Right hindlimb (tissue), 1 donor: Measurements from ENCODE around the gene F11R.
"Not testable (repeated sequence)": the region's sequence is repeated elsewhere in the genome, so short reads cannot be mapped to it uniquely, and the experiment has no call there.

Experiments used
- DNase-seq: peaks from one replicate; pipeline ENCODE4 v3.0.0-alpha.2; 2018

F11R gene

DNA sequence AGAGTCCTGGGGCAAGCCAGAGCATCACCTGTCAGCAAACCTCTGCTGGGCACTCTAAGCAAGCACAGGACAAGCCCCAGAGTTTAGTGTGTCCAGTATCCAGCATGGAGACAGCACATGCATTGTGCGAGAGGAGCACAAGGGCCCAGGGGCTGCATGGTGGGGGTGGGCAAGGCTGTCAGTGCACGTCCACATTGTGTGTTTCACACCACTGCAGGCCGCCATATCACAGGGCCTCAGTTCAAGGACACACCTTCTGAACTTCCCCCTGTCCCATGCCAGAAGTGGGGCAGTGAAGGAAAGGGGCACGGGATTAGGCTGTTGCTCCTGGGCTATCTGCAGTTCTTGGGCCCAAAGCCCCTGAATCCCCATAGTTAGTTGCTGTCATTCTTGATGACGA lies 18.6 kb upstream of the F11R start:
- DNase-seq, result no peak

DNA sequence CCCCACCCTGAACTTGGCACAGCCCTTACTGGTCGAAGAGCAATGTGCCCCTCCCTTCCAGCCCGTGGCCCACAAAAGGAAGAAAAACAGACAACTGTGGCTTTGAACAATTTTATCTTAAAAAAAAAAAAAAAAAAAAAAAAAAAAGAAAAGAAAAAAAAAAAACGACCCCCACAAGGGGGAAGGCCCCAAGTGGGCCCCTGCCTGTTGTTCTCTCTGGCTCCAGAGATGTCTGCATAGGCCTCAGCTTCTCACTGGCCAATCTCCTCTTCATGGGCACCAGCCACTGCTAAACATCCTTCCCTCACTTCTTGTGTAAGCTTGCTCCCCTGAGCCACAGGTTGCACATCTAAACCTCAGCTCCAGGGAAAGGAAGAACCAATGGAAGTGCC lies 18.2 kb upstream of the F11R start:
- DNase-seq, result no peak

DNA sequence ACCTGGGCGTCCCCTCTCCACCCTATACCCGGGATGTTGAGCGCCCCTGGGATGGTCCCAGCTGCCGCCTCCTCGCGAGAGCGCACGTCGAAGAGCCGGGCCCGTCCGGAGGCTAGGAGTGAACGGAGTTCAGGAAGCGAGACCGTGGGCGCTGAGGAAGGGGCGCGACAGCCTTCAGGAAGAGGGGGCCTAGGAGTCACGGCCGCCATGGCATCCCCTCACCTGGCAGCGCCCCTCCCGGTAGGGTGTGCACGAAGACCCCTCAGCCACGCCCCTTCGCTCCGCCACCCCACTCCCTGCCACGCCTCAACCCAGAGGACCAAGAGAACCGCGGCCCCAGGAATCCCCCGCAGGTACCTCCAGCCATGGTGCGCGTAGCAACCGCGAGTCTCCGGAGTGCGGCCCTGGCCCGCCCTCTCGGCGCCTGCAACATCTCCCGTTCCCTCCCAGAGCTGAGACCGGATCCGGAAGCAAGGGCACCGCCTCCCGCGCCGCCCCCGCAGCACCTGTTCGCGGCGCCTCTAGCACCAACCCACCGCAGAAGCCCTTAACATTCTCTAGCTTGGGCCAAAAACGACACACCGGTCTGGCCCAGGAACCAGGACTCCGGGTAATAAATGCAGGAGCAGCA lies 17.7 kb upstream of the F11R start, which contains the start of gene TSTD1:
TSTD1 (minus strand) TSS at position 442 of the 631 bp plus-strand sequence; CDS start at position 367, 75 bp downstream.
- peak; percentile 74 for DNase-seq

DNA sequence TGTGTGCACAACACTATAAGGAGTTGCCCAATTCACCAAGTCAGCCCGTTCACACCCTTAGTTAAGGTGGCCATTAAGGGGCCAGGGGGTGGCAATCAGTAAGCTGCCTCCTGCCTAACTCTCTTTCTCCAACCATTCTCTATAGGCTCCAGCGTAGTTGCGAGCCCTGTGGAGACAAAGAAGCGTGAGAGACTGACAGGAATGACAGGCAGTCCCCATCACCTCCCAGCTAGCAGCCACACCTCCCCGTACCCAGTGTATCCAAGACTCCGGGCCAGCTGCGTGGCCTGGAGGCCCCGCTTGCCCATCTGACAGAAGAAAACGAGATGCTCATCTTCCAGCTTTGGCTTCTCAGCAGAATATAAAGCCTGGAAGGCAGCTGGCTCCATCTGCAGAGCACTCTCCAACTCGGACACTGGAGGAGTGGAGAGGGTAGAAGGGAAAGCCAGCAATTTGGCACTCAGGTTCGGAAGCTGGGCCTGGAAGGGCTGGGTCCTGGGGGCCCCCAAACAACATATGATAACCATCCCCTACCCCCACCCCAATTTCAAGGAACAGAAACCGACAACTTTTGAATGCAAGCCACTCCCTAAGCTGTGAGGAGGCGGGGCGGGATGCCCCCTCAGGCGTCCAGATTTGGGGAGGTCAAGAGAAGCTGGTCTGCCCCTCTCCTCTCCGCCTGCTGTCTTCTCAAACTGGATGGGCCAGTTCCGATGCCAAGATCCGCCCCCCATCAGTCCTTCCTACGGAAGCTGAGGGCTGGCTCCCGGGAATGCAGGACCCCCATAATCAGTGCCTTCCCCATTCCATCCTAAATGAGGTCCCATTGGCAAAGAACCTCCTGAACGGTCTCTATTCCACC lies 16.9 kb upstream of the F11R start:
- DNase-seq, result no peak

DNA sequence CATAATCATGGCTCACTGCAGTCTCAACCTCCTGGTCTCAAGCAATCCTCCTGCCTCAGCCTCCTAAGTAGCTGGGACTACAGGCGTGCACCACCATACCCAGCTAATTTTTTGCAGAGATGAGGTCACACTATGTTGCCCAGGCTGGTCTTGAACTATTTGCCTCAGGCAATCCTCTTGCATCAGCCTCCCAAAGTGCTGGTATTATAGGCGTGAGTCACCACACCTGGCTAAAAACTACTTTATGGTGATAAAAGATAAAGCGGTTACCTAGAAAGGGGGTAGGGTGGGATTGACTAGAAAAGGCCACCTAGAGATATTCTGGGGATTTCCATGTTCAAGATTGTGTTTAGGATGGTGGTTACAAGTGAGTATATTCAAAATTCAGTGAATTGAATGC lies 12.8 kb upstream of the F11R start:
- DNase-seq, result no peak

DNA sequence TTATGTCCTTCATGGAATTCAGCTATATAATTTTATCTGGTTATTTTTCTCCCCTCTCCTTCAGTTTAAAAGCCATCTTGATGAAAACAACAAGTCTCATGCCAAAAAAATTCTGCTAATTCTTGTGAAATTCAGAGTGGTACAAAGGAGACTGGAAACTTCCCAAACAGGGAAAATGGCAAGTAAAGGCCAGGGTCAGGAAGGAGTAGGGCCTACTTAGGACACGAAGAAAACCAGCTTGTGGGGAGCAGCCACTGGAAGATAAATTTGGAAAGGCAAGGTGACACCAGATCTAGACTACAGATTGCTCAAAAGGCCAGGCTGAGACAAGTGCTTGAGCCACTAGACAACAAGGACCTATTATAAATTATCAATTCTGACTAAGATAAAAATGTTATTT lies 11.5 kb upstream of the F11R start:
- no peak for DNase-seq

DNA sequence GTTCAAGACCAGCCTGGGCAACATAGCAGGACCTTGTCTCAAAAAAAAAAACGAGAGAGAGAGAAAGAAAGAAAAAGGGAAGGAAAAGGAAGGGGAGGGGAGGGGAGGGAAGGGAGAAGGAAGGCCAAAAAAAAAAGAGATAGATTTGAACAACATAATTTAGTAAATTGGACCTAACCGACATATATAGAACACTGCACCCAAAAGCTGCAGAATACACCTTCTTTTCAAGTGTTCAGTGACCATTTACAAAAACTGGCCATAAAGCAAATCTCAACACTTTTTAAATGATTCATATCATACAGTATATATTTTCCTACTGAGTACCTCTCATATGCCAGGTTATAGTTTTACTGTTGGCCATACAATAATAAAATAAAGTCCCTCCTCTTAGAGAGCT lies 10.9 kb upstream of the F11R start:
- no peak for DNase-seq

DNA sequence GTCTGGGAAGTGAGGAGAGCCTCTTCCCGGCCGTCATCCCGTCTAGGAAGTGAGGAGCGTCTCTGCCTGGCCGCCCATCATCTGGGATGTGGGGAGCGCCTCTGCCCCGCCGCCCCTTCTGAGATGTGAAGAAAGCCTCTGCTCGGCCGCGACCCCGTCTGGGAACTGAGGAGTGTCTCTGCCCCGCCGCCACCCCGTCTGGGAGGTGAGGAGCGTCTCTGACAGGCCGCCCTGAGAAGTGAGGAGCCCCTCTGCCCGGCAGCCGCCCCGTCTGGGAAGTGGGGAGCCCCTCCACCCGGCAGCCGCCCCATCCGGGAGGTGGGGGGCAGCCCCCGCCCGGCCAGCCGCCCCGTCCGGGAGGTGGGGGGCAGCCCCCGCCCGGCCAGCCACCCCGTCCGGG lies 8.5 kb upstream of the F11R start:
- not testable (repeated sequence) for DNase-seq

DNA sequence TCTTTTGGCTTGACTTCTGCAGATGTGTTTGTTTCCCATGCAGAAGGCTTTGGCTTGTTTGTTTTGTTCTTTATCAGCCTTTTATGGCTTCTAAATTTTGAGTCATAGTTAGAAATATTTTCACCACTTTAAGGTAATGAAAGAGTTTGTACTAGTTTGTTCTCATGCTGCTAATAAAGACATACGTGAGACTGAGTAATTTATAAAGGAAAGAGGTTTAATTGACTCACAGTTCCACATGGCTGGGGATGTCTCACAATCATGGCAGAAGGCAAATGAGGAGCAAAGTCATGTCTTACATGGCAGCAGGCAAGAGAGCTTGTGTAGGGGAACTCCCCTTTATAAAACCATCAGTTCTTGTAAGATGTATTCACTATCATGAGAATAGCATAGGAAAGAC lies 6.0 kb upstream of the F11R start:
- not testable (repeated sequence) for DNase-seq

DNA sequence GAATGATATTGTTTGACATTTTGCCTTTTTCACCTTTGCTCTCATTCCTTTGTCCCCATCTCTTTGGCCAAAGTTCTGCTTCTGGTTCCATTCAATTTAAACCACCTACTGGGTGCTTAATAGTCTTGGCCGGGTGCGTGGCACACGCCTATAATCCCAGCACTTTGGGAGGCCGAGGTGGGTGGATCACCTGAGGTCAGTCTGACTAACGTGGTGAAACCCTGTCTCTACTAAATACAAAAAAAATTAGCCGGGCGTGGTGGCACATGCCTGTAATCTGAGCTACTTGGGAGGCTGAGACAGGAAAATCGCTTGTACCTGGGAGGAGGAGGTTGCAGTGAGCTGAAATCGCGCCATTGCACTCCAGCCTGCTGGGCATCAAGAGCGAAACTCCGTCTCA lies 1.5 kb upstream of the F11R start:
- DNase-seq, result not testable (repeated sequence)

DNA sequence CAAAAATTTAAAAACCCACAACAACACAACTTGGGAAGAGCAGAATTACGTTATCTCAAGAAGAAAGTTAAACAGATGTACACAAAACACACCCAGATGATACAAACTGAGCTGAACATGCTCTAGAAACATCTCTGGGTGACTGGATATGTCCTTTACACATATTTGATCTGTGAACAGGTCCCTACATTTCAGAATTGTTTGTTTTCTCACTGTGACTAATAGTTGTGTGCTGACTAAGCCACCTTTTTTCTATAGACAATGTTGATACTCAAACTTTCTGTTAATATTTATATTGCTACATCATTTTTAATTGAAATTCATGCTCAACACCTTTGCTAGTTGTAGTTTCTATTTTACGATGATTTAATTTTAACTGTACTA lies 1.0 kb upstream of the F11R start:
- DNase-seq, result no peak

DNA sequence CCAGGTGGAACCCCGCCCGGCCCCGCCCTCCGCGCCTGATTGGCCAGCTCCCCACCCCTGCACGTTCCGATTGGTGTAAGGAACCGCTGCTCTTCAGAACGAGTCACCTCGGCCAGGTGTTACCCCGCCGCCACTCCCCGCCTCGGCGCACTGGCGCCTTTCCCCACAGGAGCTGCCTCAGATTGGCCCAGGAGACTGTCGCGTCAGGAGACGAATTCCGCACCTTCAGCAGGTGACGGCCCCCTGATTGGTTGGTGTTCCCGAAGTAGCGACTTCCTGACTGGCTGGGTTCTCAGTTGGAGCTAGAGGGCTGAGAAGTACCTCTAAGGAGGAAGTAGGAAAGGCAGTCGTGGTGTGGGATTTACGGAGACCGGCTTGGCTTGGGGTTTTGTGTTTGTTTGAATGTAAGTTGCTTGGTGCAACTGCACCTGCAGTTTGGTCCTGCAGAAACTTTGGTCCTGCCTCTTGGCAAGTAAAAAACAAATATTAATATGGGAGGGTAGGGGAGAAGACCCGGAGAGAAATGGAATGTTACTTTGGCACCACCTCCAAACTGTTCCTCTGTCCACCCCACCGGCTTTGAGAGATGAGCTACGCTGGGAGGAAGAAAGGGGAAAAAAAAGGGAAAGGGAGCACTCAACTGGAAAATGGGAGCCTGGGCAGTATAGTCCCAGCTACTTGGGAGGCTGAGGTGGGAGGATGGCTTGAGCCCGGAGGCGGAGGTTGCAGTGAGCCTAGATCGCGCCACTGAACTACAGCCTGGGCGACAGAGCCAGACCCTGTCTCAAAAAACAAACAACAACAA lies 415 bp upstream of the F11R start:
- DNase-seq, result peak; percentile 71

DNA sequence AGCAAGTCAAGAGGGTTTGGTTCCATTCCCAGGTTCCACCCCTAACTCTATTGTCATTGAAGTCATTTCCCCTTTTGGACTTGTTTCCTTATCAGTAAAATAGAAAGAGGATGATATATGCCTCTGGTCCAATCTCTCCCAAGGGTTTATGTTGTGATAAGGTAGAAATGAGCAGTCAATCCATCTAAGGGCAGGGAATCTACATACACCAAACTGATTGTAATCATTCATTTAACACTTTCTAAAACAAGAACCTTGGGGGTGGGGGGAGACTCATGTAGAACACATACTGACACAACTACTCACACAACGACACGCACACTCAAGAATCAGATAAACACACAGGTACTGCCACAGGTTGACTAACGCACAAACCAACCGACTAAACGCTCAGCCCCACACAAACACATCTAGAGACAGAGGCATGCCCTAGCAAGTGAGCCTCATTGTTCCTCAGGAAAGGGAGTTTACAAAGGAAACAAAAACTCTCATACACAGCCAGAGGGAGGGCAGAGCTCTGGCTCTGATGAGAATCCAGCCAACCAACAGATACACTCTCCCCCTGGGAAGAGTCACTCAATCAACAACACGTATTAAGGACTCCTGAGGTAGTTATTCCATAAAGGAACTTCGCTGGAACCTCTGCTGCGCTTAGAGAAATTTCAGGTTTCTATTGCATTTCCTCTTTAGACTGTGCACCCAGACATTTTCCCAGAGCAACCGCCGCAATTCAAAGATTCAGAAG lies 1.0 kb downstream of the F11R start:
- DNase-seq, result no peak

DNA sequence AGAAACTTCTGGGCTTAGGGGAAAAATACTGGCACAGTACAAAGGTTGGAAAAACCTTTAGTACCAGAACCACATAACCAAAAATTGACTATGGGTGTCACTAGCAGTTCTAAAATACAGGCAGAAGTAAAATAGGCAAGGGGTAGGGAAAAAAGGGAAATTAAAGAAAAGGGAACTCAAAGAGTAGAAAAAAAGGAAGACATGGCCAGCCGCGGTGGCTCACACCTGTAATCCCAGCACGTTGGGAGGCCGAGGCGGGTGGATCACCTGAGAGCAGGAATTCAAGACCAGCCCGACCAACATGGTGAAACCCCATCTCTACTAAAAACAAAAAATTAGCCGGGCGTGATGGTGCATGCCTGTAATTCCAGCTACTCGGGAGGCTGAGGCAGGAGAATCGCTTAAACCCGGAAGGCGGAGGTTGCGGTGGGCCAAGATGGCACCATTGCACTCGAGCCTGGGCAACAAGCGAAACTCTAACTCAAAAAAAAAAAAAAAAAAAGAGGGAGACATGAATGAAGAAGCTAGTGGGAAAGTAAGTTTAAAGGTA lies 1.8 kb downstream of the F11R start:
- not testable (repeated sequence) for DNase-seq

DNA sequence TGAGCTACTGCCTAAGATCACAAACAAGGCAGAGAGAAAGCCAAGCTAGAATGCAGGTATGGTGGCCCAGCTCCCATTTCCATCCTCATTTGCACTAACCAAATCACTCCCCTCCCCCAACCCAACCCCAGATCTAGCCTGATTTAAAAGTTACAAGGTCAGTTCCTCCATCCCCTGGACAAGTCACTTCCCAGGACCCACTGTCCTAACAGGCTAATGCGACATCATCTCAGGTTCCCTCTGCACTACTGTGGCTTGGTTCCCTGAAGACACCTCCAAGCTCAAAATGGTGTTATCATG lies 2.4 kb downstream of the F11R start:
- no peak for DNase-seq

DNA sequence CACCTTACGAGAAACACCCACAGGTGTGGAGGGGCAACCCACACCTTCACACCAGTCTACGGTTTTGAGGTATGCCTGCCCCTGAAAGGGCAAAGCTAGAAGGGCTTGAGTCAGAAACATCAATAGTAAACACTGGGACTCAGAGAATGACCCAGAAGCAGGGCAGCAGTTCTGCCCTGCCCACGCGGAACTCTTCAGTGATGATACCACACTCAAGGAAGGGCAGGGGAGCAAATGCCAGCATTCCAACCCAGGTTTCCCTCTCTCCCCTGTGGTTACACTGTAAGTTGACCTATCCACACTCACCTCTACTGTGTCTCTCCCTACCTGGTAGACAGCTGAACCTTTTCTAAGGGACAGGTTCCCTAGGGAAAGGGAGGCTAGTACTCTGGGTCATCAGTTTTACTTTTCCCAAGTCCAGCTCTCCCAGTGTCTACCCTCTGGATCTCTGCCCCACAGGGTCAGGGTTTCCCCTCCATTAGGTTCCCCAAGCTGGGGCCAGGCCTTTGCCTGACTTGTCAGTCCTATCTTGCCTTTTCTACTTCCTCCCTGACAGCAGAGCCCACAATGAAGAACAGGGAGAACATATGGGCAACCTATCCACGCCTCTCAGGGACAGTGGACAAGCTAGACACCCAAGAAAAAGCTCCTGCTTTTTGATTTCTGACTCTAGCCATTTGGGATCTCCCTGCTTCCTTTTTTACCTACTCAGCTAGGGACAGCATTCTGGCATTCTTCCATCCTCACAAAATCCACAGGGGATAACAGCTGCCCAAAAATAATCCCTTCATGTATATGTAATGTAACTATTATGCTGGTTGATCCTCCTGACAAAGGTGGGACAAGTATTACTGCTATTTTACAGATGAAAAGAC lies 3.0 kb downstream of the F11R start:
- DNase-seq, result no peak

DNA sequence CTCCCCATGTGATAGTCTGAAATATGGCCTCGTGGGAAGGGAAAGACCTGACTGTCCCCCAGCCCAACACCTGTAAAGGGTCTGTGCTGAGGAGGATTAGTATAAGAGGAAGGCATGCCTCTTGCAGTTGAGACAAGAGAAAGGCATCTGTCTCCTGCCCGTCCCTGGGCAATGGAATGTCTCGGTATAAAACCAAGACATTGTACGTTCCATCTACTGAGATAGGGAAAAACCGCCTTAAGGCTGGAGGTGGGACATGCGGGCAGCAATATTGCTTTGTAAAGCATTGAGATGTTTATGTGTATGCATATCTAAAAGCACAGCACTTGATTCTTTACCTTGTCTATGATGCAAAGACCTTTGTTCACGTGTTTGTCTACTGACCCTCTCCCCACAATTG lies 3.8 kb downstream of the F11R start:
- DNase-seq, result not testable (repeated sequence)

DNA sequence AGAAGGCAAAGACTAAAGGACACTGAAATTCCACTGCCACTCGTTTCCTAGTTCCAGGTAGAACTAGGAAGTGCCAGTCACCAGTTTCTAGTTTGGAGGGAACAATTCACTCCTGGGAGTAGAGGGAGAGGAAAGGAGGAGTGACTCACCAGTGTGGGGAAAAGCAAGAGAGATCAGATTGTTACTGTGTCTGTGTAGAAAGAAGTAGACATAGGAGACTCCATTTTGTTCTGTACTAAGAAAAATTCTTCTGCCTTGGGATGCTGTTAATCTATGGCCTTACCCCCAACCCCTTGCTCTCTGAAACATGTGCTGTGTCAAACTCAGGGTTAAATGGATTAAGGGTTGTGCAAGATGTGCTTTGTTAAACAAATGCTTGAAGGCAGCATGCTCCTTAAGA lies 4.3 kb downstream of the F11R start:
- DNase-seq, result not testable (repeated sequence)

DNA sequence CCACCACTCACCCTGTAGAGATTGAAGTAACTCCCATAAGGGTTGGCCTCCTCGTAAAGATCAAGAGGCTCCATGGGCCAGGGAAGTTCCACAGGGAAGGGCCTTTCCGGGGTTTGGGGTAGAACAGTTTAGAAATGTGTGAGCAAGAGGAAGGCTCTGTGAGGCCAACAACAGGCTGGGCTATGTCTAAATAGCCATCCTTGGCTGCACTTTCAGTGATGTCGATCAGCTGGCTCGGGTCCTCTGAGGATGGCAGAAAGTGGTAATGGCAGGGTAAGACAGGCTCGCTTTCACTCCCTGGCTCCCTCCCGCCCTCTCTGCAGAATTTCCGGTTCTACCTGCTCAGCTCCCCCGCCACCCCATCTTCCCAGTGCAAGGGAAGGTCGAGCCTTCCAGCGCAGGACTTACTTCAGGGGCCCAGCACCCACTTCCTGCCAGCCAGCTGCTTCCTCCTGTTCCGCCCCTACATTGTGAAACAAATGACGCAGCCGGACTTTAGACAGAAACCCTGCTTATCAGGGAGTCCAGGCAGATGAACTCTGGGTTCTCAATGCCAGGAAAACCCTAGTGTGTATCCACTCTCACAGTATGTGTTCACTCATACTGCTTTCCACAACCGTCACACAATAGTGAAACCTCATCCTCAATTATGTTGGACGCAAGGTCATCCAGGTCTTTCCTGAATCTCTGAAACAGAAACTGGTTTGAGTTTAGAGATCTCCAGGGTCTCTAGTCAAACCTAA lies 7.3 kb downstream of the F11R start:
- DNase-seq, result peak; percentile 64

DNA sequence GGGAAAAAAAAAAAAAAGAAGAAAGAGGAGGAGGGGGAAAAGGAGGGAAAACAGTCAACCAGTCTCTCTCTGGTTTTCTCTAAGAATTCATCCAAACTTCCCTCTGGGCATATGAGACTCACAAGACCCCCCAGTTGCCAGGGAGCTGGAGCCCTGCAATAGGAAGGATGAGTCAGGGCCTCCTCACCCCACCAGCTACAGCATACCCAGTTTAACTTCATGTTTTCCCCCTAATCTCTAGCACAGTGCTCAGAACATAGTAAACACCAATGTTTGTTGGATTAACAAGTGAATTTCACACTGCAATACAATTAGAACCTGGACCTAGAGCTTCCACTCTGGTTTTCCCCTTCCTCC lies 7.8 kb downstream of the F11R start:
- DNase-seq, result no peak

DNA sequence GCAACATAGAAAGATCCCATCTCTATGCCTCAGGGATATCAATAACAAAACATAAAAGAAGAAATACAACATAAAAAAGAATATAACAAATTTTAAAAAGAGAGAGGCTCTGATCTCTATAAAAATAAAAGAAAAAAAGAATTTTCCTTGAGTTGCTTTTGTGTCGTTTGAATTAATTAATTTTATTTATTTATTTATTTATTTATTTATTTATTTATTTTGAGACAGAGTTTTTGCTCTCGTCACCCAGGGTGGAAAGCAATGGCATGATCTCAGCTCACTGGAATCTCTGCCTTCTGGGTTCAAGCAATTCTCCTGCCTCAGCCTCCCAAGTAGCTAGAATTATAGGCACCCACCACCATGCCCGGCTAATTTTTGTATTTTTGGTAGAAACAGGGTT lies 8.5 kb downstream of the F11R start:
- DNase-seq, result no peak
